Kasumi-1 (cell line): ENCODE measurements around the gene RNF38.
A peak's percentile ranks its signal among the peaks of the same experiment; 100 is the strongest.
"Not testable (repeated sequence)": the region's sequence is repeated elsewhere in the genome, so short reads cannot be mapped to it uniquely, and the experiment has no call there.

Source experiments
- DNase-seq, 2 experiments: peaks; one replicate each; lab custom pipeline; 2025; lab: John Stamatoyannopoulos, UW

Gene RNF38

DNA sequence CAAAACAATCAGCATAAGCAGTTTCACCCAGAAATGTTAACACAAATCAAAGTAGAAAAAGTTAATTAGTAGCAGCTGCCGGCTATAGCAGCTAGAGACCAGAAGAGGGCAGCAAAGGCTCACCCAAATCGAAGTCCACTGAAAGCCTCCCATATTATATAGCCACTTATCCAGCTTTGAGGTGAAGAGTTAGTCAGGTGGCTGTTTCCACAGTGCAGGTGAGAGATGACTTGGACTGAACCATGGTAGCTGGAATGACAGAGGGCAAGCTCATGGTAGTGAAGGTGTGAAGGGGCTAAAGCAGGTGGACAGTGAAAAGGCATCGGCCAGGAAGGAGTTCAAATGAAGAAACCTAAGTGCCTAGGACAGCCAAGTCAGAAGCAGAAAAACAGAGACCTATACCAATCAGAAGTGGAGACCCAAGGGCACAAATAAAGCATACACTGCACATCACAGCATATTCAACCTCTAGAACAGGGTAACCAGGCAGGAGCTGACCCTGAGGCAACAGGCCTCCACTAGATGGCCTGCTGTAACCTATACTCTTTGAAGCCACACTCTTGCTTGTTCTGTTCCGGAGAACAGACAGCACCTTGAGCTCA is 7.2 kb upstream of the RNF38 start:
- peak; percentile 80 to 89 for DNase-seq

DNA sequence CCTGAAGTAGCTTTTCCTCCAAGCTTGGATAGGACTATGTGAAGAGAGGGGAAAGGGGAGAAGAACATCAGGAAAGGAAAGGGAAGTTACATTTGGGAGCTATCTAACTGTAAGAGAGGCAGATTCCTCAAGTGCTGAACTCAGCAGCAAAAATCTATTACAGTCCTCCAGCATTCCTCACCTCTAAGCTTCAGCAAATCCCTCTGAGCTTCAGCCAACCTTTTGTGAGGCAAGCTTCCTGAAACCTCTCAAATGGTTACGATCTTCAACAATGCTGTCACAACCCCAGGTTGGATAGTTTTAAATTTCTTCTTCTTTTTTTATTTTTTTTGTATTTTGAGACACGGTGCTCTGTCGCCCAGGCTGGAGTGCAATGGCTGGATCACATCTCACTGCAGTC is 2.5 kb upstream of the RNF38 start:
- no peak for DNase-seq

DNA sequence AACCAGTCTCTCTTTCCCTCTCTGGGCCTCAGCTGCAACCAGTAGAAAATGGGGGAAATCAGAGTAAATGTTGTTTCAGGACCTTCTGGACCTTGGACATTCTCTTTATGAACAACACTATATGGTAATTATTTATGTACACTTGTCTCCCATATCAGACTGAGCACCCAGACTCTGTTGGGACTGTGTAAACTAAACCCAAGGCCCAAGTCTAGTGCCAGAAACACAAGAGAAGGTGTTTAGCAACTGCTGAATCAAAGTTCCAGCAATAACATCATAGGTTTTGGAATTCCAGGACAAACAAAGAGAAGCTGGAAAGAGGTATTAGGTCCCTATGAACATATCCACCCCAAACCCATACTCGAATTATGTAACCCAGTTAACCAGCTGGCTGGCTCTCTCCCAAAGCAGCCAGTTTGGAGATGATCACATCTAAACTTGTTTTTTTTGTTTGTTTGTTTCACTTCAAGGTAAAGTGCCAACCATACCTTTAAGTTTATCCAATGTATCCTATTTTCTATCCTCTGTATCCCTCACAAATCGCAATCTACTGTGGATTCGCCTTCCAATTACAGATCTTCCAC is 1.9 kb upstream of the RNF38 start:
- DNase-seq: no peak

DNA sequence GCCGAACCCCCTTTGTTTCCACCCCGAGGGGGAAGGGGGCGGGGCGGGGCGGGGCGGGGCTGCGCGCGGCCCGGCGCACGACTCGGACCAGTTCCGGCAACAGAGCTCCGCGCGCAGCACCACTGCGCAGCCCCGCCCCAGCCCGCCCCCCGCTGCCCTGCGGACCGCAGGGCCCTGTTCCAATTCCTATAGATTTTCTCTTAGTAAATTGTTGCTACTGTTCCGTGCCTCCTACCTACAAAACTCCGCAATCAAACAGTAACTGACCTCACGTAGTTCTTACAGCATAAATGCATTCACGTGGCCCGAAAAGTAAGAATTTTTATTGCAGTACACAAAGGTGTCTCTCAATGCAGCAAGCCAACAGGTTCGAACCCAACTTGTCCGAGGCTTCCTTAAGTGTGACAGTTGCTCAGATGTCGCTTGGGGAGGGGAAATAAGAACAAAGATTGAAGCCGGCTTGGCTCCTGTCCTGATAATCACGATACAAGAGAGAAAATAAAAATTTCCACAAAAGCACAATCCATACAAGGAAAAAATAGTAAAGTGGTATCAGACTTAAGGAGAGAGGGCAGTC is 1.2 kb upstream of the RNF38 start:
- peak; percentile 74 to 75 for DNase-seq

DNA sequence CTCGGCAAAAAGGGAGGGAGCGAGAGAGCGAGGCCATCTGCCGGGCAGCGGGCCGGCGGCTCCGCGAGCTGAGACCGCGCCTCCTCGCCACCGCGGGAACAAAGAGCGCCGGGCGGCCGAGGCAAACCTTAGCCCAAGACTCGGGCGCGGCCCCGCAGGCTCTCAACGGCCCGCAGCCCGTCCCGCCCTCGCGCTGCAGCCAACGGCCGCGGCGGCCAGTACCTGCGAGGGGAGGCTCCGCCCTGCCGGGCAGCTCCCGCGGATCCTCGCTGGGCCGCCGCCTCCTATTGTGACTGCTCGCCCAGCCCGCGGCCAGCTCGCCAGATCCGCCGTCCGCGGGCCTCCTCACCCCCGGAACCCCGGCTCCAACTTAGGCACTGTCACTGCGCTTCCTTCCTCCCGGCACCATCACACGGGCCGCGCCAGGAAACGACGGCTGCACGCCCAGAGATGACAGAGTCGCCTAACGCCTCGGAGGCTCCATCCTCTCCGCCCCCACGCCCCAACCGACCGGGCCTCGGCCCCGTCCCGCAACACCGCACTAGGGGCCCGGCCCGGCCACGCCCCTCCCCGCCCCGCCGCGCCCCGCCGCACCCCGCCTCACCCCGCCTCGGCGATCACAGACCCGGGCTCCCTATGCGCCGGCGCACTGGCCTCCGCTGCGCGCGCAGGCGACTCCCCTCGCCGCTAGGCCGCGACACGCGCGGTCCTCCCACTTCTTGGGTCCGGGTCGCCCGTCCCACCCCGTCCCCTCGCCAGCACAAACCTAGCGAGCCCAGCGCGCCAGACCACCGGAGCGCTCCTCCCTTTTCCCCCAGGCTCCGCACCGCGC is 479 bp upstream of the RNF38 start:
- peak; percentile 82 to 84 for DNase-seq

DNA sequence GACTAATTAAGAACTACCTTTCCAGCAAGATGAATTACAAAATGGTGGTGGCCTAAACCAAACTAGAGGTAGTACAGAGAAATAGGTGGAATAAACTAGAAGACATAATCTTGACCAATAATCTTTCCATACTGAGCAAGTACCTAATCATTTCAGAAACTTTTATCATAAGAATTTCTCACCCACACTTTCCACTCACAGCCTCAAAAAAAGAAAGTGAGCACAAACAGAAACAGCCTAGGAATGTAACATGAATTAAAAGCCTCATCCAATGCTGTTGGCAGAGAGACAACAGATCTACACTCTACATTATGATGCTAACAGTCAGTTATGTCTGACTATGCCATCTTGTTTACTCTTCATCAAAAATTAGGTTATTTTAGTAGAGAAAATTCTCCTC is 1.3 kb downstream of the RNF38 start:
- no peak for DNase-seq

DNA sequence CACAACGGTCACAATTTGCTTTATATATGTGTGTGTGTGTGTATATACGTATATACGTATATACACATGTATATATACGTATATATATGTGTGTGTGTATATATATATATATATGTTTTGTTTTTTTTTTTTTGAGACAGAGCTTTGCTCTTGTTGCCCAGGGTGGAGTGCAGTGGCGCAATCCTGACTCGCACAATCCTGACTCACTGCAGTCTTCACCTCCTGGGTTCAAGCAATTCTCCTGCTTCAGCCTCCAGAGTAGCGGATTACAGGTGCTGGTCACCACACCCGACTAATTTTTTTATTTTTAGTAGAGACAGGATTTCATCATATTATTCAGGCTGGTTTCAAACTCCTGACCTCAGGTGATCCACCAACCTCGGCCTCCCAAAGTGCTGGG is 3.1 kb downstream of the RNF38 start:
- no peak for DNase-seq

DNA sequence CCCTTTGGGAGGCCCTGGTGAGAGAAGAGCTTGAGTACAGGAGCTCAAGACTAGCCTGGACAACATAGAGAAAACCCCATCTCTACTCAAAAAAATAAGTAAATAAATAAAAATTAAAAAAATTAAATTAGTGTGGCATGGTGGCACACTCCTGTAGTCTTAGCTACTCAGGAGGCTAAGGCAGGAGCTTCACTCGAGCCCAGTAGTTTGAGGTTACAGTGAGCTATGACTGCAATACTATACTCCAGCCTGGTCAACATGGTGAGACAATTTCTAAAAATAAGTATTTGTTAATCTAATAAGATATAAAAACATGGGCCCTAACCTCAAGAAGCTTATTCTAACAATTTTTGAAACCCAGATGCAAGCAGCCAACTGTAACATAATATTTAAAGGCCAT is 7.6 kb downstream of the RNF38 start:
- DNase-seq: no peak

DNA sequence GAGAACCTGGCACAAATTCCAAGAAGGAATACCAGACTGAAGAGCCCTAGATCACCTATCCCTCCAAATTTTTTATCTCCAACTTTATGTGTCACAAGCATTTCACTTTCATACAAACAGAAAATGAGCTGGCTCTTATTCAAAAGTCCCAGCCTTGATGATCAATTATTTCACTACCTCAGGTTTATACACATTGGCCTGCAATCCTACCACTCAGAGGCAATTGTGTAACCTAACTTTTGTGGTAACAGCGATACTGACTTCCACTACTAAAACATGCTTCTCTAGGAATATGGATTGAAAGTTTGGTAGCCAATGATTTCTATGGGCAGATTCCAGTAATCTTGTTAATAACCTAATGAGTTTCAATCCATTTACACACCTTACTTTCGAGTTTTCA is 10.5 kb downstream of the RNF38 start:
- DNase-seq: no peak

DNA sequence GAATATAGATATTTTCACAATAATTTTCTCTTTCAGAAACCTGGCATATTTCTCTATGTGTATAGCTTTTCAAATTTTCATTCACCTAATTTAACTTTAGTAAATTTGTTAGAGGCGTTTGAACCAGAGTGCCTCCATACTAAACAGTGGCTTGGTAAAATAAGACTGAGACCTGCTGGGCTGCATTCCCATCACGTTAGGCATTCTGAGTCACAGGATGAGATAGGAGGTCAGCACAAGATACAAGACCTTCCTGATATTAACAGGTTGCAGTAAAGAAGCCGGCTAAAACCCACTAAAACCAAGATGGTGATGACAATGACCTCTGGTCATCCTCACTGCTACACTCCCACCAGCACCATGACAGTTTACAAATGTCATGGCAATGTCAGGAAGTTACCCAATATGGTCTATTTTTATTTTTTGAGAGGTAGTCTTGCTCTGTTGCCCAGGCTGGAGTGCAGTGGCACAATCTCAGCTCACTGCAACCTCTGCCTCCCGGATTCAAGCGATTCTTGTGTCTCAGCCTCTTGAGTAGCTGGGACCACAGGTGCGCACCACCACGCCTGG is 13.6 kb downstream of the RNF38 start:
- not testable (repeated sequence) for DNase-seq

DNA sequence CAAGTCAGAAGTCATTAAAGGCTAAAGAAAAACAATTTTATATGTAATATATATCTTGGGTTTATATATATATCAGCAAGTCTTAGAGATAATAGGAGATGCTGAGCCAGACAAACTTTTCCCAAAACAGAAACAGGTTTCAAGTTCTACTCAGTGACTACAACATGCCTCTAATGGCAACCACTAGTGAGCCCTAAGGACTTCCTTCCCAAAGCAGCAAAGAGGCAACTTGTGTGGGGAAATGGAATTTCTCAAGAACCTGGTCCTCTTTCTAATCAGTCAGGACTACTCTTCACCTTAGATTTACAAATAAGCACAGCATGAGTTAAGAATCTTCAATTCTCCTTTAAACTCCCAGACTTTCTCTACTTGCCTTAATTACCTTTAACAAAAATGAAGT is 17.6 kb downstream of the RNF38 start:
- DNase-seq: no peak

DNA sequence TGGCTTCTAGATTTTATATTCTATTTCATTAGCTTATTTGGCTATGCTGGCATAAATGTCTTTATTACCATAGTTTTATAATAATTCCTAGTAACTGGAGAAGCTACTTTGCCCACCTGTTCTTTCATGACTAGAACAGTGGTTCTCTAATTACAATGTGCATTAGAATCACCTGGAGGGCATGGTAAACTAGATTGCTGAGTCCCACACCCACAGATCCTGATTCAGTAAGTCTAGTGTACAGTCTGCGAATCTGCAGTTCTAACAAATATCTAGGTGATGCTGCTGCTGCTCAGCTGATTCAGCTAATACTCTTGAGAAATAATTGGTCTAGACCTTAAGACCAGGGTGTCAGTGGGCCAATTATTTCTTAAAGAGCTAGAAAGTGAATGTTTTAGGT is 35.5 kb downstream of the RNF38 start:
- no peak for DNase-seq

DNA sequence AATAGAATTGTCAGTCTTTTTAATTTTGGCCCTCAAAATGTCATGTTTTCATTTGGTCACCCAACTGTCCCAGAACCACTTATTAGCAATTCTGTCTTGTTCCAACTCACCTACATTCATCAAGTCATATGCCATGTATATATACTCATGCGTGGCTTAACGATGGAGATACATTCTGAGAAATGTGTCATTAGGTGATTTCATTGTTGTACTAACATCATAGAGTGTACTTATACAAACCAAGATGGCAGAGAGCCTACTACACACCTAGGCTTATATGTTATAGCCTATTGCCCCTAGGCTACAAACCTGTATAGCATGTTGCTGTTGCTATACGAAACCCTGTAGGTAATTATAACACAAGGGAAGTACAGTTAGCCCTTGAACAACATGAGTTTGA is 36.6 kb downstream of the RNF38 start:
- no peak for DNase-seq

DNA sequence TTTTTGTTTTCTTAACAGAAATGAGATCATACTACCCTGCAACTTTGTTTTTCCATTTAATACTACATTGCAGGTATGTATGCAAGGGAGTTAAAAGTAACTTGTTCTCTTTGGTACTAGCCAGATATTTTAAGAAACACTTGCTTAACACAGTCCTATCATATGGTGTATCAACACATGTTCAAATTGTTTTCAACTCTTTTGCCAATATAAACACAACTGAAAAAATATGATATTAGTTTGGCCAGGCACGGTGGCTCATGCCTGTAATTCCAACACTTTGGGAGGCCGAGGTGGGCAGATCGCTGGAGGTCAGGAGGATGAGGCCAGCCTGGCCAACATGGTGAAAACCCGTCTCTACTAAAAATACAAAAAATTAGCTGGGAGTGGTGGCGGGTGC is 41.6 kb downstream of the RNF38 start:
- no peak for DNase-seq

DNA sequence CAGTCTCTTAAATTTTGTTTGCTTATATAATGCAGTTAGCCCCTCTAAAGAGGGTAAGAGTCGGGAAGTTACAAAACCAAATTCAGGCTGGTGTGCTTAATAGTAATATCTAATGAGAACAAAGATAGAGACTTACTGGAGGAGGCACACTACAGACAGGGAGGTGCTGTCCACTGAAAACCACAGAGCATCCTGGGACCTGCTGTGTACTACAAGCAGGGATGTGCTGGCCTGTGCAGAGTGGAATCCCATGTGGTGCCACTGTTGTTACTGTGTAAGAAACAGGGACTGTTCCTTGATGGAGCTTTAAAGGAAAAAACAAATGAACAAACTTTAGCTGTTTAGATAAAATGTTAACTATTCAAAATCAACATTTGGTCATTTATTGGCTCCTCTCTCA is 42.4 kb downstream of the RNF38 start:
- no peak for DNase-seq

DNA sequence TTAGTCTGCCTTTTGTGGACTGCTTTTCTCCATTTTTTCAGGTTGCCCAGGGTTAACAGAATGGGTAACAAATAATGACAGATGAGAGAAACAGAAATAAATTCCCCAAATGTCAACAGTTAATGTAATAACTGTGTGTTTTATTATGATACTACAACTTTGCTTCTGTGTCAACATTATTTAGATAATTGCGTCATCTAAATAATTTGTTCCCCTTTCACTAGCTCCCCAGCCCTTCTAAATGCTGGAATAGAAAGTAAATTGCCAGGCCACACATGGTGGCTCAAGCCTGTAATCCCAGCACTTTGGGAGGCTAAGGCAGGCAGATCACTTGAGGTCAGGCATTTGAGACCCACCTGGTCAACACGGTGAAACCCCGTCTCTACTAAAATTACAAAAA is 53.5 kb downstream of the RNF38 start:
- DNase-seq: no peak

DNA sequence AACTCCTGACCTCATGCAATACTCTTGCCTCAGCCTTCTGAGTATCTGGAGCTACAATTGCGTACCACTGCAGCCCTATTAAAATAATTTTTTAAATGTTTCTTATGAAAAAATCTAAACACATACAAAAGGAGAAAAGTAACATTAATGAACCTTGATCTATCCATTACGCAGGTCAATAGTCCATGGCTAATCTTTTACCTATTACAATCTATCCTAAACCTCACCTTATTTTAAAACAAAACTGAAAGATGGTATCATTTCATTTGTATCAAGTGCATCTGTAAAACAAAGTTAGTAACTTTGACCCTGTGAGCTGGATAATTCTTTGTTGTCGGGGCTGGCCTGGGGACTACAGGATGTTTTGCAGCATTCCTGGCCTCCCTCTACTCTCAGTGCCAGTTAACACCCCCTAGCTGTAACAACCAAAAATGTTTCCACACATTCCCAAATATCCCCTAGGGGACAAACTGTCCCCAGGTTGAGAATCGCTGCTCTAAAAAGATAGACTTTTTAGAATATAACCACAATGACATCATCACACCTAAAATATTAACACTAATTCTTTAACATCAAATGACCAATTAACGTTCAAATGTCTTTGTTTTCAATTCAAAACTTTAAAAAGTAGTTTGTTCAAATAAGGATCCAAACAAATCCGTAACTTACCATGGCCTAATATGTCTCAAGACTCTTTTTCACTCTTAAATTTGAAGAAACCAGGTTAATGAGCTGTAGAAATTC is 54.8 kb downstream of the RNF38 start:
- DNase-seq: no peak

DNA sequence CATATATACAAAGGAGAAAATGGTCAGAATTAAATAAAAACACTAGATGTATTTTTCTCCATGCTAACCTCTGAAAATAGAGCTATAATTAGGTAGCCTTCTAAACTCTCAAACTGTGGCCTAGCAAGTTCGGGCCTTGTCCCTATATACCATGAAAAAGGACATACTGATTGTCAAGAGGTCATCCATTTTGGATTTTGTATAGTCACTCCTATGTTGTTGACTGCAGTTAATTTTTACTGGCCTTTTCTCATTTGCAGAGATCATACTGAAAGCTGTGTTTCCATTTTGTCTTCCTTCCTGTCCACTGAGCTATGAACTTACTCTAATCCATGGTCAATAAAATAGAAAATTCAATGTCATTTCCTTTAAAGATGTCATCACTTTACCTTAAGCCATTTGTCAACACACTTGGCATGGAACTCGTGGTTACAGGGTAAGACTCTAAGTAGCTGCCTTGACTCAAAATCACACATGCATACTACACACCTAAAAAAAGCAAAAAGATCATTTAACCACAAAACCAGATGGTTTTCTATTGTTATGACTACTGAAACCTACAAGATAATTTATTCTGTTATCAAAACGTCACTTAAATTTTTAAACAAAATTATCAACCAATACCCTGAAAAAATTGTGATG is 58.0 kb downstream of the RNF38 start:
- DNase-seq: no peak

DNA sequence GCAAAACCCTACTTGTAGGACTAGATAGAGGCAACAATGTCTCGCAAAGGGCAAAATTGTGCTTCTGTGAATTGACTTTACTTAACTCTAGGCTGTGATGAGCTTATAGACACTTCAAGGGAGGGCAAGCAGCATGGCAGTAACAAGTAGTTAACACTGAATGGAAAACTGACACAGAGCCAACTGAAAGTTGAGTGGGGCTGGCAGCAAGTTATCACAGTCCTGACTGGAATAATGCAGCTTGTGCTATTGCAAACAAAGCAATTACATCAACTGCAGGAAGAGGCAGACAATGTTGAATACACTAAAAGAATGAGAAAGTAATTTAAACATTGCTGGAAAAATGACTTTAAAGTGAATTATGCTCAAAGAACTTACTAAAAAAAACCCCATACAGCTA is 62.2 kb downstream of the RNF38 start:
- no peak for DNase-seq

DNA sequence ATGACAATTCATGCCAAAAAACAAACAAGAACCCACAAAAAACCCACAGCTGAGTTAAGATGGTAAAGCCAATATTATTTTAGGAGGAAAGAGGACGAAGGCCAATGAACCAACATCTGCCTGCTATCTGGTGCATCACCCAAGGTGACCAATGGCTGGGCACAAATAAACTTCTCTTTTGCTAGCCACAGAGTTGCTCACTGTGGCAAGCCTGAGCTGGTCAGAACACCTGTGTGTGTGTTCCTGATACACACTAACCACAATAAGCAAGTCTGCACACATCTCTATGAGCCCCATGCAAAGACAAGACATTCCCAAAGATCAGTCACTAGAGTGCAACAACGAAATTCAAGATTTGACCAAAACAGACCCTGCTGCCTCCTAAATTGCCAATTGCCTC is 63.1 kb downstream of the RNF38 start:
- no peak for DNase-seq

DNA sequence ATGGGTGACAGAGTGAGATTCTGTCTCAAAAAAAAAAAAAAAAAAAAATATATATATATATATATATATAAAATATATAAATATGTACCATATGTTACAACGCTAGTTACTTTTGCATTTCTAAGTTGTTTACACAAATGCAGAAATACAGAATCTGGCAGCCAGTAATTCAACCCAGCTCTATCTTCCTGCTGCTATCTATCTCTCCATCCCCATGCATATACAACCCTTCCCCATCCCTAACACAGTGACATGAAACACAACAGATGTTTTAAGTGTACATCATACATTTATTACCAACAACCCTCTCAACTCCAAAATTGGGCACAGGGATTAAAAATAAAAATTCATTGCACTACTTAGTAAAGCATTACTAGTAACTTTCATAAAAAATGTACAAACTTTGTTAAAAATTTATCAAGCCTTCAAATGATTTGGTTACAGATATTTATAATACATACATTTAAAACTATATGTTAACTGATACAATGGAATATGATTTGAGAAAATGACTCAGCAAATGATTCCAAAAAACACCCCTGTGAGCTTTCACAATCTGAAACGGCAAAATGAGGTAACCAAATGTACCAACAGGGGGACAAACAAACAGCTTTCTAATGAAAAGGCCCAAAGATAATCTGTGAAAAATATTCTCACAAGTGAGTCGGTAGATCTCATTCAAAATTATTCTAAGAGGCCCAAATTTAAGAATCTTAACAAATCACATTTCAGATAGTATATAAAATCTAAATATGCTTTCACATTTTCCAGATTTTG is 63.8 kb downstream of the RNF38 start:
- DNase-seq: no peak
